Measurements from ENCODE around the gene MGAT3.
"Not testable (repeated sequence)": the region's sequence is repeated elsewhere in the genome, so short reads cannot be mapped to it uniquely, and the experiment has no call there.

MGAT3 gene, protein sequence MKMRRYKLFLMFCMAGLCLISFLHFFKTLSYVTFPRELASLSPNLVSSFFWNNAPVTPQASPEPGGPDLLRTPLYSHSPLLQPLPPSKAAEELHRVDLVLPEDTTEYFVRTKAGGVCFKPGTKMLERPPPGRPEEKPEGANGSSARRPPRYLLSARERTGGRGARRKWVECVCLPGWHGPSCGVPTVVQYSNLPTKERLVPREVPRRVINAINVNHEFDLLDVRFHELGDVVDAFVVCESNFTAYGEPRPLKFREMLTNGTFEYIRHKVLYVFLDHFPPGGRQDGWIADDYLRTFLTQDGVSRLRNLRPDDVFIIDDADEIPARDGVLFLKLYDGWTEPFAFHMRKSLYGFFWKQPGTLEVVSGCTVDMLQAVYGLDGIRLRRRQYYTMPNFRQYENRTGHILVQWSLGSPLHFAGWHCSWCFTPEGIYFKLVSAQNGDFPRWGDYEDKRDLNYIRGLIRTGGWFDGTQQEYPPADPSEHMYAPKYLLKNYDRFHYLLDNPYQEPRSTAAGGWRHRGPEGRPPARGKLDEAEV

DNA sequence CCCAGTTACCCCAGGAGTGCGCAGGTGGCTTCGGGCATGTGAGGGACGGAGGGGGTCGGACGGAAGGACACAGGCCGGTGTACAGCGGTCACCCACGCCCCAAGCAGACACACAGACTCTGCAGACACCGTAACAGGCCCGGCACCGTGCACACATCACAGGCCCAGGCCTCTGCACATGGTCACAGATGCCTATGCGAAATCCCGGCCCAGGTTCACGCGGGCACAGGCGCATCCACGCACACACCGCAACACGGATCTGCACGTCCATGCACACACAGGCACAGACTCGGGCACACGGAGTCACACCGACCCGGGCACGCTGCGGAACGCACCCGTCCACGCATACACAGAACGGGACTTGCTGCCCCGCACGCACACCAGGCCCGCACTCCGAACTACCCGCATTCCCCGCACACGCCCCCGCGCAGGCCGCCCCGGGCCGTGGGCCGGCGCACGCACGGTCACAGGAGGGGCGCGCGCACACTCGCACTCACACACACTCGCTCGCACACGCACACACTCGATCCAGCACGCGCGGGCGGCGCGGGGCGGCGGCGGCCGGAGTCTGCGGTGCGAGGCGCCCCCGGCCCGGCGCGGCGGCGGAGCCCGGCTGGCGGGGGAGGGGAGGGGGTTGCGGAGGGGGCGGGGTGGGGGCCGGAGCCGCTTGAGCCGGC lies at the start of gene MGAT3:
TSS of gene MGAT3 (plus strand) at position 491 of the 676 bp plus-strand sequence. CDS start 30,336 bp downstream, outside the sequence.
- no peak for DNase-seq (ENCODE audit: low read depth in 2 of 2)

DNA sequence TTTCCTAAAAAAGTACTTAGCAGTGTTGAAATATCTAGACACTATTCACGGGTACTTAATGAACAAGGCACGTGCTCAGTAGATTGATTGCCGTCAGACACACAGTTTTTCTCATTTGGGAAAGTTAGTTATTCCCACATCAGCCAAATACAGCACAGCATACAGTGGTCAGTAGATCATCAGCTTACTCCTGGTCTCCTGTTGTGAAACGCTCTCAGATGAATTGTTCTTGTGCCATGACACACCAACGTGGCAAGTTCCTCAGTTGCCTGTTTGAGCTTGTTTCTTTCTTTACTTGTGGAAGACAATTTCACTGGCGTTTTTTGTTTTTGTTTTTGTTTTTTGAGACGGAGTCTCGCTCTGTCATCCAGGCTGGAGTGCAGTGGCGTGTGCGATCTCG lies 48.6 kb upstream of the MGAT3 start:
- no peak for DNase-seq (ENCODE audit: low read depth in 2 of 2)

DNA sequence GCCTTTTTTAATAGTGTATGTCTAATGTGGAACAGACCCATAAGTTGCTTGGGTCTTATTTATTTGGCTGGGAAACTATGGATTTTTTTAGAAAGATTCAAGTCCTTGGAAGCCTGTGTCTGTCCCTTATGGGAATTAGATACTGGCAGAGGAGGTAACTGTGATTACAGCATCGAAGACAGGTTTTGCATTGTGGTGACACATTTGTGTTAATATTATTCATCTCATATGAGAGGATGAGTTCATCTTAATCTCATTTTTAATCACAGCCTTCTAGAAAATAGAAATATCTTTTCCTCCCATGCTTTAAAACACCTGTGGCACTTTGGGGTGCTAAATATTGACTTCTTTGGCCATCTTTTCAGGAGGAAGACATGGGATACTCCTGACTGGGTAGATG lies 48.0 kb upstream of the MGAT3 start:
- DNase-seq (ENCODE audit: low read depth in 2 of 2) = no peak

DNA sequence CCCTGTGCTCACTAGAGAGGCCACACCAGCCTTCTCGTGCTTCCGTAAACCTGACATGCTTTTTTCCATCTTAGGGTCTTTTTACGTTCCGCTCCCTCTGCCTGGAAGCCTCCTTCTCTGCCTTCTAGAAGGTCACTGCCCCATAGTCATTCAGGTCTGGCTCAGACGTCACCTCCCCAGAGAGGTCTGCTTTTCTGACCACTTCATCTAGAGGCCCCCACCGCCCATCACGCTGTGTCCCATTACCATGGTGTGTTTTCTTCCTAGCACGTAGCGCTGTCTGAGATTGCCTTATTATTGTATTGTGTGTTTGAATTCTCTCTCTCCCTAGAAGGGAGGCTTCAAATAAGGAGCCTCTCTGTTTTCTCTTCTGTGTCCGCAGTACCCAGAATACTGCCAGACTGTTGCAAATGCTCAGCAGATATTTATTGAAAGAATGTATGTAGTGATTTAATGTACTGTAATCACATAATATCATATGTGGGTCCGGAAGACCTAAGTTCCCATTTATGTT lies 47.2 kb upstream of the MGAT3 start:
- DNase-seq (ENCODE audit: low read depth in 2 of 2) = no peak

DNA sequence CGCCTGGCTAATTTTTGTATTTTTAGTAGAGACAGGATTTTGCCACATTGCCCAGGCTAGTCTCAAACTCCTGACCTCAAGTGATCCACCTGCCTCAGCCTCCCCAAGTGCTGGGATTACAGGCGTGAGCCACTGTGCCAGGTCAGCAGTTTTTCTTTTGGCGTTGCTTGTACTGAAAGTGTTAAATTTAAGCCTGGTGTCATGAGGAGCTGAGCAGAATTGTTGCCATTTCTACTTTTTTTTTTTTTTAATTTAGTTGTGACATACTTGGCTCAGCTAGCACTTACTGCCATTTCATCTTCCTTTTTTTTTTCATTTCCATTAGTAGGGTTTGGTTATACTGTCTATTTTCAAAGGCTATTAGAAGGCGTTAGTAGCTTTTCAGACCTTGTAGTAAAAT lies 46.5 kb upstream of the MGAT3 start:
- no peak for DNase-seq (ENCODE audit: low read depth in 2 of 2)

DNA sequence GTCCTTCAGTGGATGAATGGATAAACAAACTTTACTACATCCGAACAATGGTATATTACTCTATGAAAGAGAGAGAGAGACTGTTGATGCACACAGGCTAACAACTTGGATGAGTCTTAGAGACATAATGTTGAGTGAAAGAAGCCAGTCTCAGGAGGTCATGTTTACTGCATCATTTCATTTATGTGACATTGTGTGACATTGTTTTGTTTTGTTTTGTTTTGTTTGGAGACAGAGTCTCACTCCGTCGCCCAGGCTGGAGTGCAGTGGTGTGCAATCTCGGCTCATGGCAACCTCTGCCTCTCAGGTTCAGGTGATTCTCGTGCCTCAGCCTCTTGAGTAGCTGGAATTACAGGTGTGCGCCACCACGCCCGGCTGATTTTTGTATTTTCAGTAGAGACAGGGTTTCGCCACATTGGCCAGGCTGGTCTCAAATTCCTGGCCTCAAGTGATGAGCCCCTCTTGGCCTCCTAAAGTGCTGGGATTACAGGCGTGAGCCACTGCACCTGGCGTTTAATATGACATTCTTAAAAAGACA lies 44.9 kb upstream of the MGAT3 start:
- not testable (repeated sequence) for DNase-seq (ENCODE audit: low read depth in 2 of 2)

DNA sequence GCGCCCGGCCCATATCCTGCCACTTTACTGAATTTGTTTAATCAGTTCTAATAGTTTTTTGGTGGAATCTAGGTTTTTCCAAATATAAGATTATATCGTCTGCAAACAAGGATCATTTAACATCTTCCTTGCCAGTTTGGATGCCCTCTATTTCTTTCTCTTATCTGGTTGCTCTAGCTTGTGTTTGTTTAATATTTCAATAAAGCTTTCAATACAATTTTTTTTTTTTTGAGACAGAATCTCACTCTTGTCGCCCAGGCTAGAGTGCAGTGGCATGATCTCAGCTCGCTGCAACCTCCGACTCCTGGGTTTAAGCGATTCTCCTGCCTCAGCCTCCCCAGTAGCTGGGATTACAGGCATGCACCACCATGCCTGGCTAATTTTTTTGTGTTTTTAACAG lies 43.6 kb upstream of the MGAT3 start:
- DNase-seq (ENCODE audit: low read depth in 2 of 2) = not testable (repeated sequence)

DNA sequence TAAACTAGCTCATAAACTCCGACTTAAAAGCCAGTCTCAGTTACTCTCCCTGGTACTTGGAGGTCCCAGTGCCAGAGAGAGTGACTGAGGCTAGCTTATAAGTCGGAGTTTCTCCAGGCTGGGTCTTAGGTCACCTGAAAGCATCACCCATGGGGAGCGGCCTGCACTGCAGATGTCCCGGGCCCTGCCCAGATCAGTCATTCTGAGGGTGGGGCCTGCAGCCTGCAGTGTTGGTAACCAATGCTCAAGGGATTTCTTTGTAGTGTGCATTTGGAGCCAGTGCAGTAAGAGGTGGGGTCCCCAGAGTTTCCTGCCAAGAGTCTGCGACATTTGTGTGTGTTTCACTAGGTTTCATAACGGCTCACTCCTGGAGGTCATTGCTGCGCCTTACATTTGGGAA lies 42.4 kb upstream of the MGAT3 start:
- no peak for DNase-seq (ENCODE audit: low read depth in 2 of 2)

DNA sequence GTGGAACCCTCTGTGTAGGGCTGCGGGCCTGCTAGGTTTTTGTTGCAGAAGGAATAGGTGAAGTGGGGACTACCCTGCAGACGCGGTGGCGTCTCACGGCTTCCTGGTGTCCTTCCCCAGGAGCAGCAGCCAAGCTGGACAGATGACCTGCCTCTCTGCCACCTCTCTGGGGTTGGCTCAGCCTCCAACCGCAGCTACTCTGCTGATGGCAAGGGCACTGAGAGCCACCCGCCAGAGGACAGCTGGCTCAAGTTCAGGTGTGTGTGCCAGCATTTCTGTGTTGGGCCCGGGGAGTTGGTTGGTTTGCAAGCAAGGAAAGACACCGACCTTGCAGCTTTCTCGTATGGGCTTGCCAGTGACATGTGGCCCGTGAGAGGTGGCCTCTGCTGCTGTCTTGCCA lies 41.9 kb upstream of the MGAT3 start:
- DNase-seq (ENCODE audit: low read depth in 2 of 2) = no peak

DNA sequence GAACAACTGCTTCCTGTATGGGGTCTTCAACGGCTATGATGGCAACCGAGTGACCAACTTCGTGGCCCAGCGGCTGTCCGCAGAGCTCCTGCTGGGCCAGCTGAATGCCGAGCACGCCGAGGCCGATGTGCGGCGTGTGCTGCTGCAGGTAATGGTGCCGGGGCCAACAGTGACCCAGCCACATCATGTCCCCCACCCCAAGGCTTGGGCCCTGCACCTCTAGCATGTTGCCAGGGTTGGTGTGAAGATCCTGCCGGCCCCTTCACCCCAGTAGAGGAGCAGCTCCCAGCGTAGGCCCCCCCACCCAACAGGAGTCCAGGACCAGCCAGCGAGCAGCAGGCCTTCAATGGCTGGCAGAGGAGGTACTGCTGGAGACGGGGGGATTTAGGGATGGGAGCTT lies 41.3 kb upstream of the MGAT3 start:
- no peak for DNase-seq (ENCODE audit: low read depth in 2 of 2)

DNA sequence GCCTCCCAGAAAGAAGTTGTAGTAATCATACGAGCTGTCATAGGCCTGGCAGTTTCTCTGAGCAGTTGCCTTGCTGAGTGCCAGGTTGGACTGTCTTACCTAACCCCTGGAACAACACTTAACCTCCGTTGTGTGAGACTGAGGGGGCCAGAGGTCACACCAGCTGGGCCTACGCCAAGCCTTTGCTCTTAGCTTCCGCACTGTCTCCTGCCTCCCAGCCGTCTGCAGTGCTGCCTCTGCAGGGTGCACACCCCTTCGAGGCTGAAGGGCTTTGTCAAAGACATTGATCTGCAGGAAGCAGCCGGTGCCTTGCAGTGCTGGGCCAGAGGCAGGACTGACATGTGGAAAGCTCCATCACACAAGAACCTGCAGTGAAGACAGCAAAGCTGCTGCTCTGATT lies 40.5 kb upstream of the MGAT3 start:
- no peak for DNase-seq (ENCODE audit: low read depth in 2 of 2)

DNA sequence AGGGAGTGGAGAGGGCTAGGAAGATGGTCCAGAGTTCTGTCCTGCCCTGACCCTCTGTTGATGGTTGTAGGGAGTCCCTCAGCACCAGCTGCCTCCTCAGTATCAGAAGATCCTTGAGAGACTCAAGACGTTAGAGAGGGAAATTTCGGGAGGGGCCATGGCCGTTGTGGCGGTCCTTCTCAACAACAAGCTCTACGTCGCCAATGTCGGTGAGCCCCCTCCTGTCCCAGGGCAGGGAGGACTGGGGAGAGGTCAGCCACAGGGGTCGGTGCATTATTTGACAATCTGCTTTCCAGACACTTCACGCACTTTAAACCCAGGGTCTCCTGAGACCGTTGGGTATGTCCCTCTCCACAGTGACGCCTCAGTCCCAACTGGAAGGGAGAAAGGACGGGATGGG lies 39.2 kb upstream of the MGAT3 start:
- no peak for DNase-seq (ENCODE audit: low read depth in 2 of 2)

DNA sequence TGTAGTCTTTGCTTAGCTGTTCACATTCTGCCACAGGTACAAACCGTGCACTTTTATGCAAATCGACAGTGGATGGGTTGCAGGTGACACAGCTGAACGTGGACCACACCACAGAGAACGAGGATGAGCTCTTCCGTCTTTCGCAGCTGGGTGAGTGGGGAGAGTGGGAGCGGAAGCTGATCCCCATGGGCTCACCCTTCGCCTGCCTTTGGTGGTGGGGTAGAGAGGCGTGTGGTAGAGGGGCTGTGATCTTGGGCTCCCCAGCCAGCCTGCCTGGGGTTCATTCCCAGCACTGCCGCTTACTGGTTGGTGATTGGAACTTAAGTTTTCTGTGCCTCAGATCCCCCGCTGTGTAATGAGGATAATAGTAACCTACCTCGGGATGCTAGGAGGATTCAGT lies 38.1 kb upstream of the MGAT3 start:
- no peak for DNase-seq (ENCODE audit: low read depth in 2 of 2)

DNA sequence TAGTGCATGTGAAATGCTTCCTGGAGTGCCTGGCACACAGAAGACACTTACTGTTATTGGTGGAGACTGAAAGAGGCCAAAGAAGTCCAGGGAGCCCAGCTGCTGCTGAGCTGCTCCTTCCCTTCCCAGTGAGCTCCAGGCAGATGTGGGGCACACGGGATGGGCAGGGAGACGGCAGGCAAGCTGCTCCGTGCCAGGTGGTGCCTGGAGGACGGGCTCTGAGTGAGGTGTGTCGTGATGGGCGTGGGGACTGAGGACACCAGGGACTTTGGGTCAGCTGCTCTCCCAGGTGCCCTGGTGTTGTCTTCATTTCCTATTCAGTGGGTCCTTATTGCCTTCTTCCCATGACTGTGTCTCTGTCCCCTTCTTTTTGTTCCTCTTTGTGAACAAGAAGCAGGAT lies 37.7 kb upstream of the MGAT3 start:
- DNase-seq (ENCODE audit: low read depth in 2 of 2) = no peak

DNA sequence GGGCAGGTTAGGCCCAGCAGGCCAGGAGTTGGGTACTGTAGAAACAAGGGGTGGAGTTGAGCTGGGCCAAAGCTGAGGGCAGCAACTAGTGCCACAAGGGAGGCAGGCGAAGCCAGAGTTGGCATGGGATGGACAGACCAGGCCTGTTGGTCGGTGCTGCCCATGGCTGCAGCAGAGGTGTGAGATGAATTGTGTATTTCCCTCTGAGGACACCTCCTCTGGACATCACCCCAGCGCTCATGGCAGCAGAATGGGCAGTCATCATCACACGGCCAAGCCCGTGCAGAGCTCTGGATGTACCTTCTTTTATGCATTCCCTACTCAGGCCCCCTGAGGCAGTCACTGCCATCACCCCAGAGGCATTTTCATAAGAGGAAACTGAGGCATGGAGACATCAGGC lies 36.9 kb upstream of the MGAT3 start:
- no peak for DNase-seq (ENCODE audit: low read depth in 2 of 2)

DNA sequence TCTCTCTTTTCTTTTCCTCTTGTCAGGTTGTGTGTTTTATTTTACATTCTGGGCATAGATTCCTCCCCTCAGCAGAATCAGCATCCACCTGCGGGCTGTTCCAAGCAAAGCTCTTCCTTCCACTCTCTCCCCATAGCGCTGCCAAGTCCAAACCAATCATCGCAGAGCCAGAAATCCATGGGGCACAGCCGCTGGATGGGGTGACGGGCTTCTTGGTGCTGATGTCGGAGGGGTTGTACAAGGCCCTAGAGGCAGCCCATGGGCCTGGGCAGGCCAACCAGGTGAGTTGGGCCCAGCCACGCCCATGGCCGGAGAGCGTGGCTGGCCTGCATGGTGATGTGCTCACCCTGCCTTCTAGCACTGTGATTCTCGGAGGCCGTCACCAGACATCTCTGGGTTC lies 35.1 kb upstream of the MGAT3 start:
- no peak for DNase-seq (ENCODE audit: low read depth in 2 of 2)

DNA sequence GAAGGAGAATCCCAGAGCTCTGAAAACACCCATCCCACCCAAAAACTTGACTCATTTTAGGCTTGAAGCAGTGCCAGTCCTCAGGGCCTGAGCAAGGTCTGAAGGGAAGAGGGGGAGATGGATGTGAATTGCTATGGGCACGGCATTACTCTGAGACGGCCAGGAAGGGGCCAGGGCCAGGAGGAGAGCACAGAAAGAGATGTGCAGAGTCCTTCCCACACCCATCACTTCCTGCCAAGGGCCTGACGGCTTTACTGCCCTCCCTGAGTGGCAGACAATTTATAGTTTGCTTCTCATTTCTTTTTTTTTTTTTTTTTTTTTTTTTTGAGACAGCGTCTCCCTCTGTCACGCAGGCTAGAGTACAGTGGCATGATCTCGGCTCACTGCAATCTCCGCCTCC lies 34.7 kb upstream of the MGAT3 start:
- DNase-seq (ENCODE audit: low read depth in 2 of 2) = no peak

DNA sequence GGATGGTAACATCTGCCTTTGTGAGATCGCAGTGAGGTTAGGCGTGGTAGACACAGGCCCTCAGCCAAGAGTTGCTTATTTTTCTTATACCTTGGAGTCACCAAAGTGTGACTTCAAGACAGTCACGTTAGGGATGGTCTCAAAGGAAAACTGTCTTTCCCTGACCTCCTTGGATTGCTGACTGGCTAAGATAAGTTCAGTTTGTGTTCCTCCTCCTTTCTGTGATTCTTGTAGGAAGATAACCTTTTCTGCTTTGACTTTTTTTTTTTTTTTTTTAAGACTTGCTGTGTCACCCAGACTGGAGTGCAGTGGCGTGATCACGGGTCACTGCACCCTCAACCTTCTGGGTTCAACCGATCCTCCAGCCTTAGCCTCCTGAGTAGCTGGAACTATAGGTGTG lies 34.1 kb upstream of the MGAT3 start:
- DNase-seq (ENCODE audit: low read depth in 2 of 2) = no peak

DNA sequence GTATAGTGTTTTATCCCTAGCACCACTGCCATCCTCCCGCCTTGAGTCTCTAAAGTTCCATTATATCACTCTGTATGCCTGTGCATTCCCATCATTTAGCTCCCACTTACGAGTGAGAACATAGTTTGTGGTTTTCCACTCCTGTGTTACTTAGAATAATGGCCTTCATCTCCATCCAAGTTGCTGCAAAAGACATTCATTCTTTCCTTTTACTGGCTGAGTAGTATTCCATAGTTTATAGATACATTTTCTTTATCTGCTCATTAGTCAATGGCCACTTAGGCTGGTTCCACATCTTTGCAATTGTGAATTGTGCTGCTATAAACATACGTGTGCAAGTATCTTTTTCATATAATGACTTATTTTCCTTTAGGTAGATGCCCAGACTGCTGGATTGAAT lies 32.8 kb upstream of the MGAT3 start:
- DNase-seq (ENCODE audit: low read depth in 2 of 2) = no peak

DNA sequence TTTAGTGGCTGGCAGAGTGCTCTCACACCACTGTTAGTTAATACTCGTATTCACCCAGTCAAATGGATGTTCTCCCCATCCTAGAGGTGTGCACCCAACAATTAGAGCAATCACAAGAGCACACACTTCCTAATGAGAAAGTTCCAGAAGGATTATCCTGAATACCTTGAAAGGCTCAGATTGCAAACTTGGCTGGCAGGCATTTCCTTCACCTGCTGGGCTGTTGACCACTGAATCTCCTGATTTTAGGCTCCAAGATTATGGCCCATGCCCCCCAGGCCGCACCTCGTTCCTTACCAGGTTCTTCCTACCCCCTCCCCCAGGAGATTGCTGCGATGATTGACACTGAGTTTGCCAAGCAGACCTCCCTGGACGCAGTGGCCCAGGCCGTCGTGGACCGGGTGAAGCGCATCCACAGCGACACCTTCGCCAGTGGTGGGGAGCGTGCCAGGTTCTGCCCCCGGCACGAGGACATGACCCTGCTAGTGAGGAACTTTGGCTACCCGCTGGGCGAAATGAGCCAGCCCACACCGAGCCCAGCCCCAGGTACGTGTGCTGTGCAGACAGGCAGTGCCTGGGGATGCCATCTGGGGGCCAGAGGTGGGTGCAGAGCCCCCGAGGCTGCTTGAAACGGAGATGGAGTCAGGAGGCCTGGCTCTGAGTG lies 30.3 kb upstream of the MGAT3 start:
- DNase-seq (ENCODE audit: low read depth in 2 of 2) = no peak

DNA sequence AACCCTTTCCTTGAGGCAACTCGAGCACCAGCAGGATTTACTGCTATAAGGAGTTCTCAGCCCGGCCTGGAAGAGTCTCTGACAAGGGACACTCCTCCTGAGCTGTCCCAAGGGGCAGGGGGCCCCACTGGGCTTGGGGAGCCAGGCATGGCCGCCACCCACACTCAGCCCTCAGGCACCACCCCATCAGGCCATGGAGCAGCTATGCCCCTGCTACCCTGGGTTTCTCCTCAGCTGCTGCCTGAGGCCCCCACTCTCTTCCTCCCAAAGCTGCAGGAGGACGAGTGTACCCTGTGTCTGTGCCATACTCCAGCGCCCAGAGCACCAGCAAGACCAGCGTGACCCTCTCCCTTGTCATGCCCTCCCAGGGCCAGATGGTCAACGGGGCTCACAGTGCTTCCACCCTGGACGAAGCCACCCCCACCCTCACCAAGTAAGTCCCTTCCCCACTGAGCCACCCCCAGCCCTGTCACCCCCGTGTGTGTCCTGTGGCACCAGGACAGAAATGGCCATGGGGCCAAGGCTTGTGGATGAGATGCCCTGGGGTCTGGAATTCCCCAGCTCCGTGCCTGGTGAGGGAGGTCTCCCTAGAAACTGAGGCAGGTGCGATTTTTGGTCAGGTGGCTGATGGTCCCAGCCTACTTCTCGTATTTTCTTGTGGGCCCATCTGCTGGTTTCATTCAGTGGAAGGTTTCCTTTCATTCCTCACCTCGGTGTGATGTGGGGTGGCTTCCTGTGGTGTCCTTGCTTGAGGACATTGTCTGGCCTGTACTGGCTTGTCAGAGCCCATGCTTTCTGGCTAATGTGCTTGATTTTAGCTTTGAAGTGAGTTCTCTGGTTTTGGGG lies 28.8 kb upstream of the MGAT3 start:
- DNase-seq (ENCODE audit: low read depth in 2 of 2) = no peak

Measured in stimulated activated CD8-positive, alpha-beta memory T cell treated with anti-CD3 and anti-CD28 coated beads, Interleukin-2, amount 100 ng/mL, for 48 hours (primary cell).